HG02981 (cell line): ENCODE data around the gene SLC12A7.
"Not testable (repeated sequence)": the region's sequence is repeated elsewhere in the genome, so short reads cannot be mapped to it uniquely, and the experiment has no call there.

Source experiments
- ATAC-seq: cut with Tn5 transposase; IDR thresholded peaks from one replicate; pipeline ENCODE4 v1.9.1; 2021; ENCODE audit warnings: mild to moderate bottlenecking, moderate library complexity; ENCODE audit not compliant: unreplicated experiment

The SLC12A7 gene

GRCh38 chr5:1065891-1066650 lies 45.8 kb downstream of the SLC12A7 start:
- ATAC-seq: no peak

GRCh38 chr5:1065143-1065750 lies 46.6 kb downstream of the SLC12A7 start:
- no peak for ATAC-seq

GRCh38 chr5:1064383-1065142 lies 47.3 kb downstream of the SLC12A7 start:
- no peak for ATAC-seq

GRCh38 chr5:1063661-1064382 lies 48.0 kb downstream of the SLC12A7 start:
- no peak for ATAC-seq

GRCh38 chr5:1062761-1063568 lies 48.9 kb downstream of the SLC12A7 start:
- ATAC-seq: no peak

GRCh38 chr5:1061916-1062315 lies 49.9 kb downstream of the SLC12A7 start:
- ATAC-seq: no peak

- not testable (repeated sequence) for ATAC-seq
These were observed 50.6 kb downstream of the SLC12A7 start for GRCh38 chr5:1061292-1061691.

- ATAC-seq: no peak
These were observed 51.3 kb downstream of the SLC12A7 start for GRCh38 chr5:1060535-1060981.

- no peak for ATAC-seq
These were observed 52.0 kb downstream of the SLC12A7 start for GRCh38 chr5:1059884-1060263.

GRCh38 chr5:1058988-1059883 lies 52.6 kb downstream of the SLC12A7 start:
- ATAC-seq: no peak

- no peak for ATAC-seq
These were observed 53.5 kb downstream of the SLC12A7 start for GRCh38 chr5:1058083-1058945.

GRCh38 chr5:1057485-1058082 lies 54.3 kb downstream of the SLC12A7 start:
- no peak for ATAC-seq

- ATAC-seq: no peak
These were observed 55.0 kb downstream of the SLC12A7 start for GRCh38 chr5:1056611-1057484.

GRCh38 chr5:1055896-1056610 lies 55.8 kb downstream of the SLC12A7 start:
- no peak for ATAC-seq

GRCh38 chr5:1054799-1055775 lies 56.8 kb downstream of the SLC12A7 start:
- ATAC-seq: no peak
